ENCODE measurements around the gene CAP1.

- TF ChIP-seq CTCF (IDR thresholded peaks at IDR 0.05) (no peak), POLR2AphosphoS5 (IDR thresholded peaks at IDR 0.05) (no peak)
Measured at GRCh38 chr1:40042341-40042740, 1.8 kb downstream of the CAP1 start.
